Loucy (cell line): ENCODE results near the gene RIPOR2.

Experiments used
- CTCF ChIP-seq: fragments of 200-600 bp; sonication (generic); conservative IDR thresholded peaks from 2 replicates; pipeline ENCODE4 v1.5.1; 2014; ENCODE audit warnings: mild to moderate bottlenecking, antibody characterized with exemption, low read length
- EZH2phosphoT487 ChIP-seq: fragments of 200-600 bp; IDR thresholded peaks from 2 replicates; pipeline ENCODE4 v1.6.1; 2018; ENCODE audit warnings: antibody characterized with exemption, mild to moderate bottlenecking, moderate library complexity, borderline replicate concordance

DNA sequence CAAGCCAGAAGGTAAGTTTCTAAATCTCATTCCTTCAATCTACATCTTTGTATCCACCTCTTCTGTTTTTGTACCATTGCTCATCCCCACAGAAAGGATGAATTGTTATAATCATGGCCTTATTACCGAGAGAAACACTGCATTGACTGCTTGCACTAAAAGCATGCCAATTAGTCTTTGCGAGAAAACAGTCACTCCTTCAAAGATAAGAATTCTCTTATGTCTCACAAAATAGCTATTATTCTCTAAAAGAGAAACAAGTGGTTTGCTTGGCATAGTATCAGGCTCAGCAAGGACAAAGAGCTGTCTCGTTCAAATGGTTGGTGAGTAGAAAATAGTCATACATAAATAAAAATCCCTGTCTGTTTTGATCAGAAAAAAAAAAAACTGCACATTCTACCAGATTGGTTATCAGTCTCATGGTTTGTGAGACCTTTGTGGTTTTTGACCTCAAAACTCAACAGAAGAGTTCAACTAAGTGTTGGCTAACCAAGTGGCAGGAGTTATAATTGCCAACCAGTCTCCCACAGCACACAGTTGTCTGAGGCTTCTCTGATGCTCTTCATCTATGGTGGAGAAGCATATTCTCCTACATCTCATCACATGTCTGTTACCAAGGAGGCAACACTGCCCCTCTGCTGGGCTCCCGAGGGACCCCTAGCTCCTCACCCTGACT, 101.9 kb downstream of the RIPOR2 start:
- no peak for TF ChIP-seq CTCF
- no peak for TF ChIP-seq EZH2phosphoT487
